GM15510 (cell line): ENCODE data around the gene TSNAXIP1.

Experiments
- POLR2A ChIP-seq: IDR thresholded peaks from 3 replicates; pipeline ENCODE4 v1.6.1; 2011; ENCODE audit warnings: borderline replicate concordance; ENCODE audit not compliant: insufficient read length; ENCODE audit errors: extremely low read depth

The TSNAXIP1 gene

DNA sequence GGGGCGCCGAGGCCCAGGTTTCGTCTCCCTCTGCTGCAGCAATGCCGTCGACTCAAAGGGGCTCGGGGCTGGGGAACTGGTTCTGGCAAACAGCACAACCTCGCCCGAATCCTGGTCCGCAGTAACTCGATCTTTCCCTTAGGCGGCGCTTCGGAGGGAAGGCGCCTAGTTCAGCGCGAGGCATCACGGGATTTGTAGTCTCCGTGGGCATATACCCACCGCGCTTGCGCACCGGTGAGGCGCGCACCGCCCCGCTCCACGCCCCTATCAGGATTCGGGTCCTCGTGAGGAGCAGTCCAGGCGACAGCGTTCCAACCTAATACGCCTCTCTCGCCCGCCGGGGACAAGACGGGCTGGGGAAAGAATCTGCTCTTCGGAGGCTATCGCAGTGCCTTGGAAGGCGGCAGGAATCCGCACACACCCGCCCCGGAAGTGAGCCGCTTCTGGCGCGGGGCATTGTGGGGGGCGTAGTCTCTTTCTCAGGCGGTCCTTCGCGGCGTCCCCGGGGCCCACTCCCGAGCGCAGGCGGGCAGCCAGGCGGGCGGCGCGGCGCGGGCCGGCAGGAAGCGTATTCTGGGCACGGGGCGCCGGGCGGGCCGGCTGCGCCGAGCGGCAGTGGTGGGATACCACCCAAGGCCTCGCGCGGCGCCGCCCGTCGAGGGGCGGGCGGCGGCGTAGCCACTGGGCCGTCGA lies 35.3 kb downstream of the TSNAXIP1 start, which contains the start of gene THAP11:
Gene THAP11 (plus strand): TSS at position 505 of the 693 bp plus-strand sequence. CDS start 235 bp downstream, outside the sequence.
- peak; percentile 70 for TF ChIP-seq POLR2A

DNA sequence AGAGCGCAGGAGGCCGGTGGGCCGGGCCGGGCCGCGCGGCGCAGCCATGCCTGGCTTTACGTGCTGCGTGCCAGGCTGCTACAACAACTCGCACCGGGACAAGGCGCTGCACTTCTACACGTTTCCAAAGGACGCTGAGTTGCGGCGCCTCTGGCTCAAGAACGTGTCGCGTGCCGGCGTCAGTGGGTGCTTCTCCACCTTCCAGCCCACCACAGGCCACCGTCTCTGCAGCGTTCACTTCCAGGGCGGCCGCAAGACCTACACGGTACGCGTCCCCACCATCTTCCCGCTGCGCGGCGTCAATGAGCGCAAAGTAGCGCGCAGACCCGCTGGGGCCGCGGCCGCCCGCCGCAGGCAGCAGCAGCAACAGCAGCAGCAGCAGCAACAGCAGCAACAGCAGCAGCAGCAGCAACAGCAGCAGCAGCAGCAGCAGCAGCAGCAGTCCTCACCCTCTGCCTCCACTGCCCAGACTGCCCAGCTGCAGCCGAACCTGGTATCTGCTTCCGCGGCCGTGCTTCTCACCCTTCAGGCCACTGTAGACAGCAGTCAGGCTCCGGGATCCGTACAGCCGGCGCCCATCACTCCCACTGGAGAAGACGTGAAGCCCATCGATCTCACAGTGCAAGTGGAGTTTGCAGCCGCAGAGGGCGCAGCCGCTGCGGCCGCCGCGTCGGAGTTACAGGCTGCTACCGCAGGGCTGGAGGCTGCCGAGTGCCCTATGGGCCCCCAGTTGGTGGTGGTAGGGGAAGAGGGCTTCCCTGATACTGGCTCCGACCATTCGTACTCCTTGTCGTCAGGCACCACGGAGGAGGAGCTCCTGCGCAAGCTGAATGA lies 36.0 kb downstream of the TSNAXIP1 start:
- peak; percentile 3 for TF ChIP-seq POLR2A

DNA sequence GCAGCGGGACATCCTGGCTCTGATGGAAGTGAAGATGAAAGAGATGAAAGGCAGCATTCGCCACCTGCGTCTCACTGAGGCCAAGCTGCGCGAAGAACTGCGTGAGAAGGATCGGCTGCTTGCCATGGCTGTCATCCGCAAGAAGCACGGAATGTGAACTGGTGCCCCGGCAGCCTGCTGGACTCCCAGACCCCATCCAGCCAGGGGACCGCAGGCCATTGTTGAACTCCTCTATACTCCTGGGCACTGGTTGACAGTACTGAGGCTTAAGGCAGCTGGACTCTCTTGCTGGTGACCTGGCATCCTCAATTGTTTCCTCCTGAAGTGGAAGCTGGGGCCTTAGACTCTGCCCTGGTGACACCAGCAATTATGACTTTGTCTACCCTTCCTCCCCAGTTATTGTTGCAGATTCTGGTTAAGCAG lies 36.7 kb downstream of the TSNAXIP1 start:
- no peak for TF ChIP-seq POLR2A

DNA sequence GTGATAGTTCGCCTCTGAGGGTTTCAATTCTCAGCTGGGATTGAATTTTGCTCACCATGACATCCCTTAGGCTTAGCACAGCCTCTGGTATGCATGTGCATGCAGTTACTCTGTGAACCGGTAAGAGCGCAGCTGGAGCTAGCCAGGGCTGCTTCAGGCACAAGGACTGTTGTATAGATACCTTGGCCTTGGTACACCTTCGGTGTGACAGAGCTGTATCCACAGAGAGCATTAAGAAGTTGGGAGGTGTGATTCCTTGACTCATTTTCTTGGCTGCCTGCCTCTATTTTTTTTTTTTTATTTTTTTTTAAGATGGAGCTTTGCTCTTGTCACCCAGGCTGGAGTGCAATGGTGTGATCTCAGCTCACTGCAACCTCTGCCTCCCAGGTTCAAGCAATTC lies 37.8 kb downstream of the TSNAXIP1 start:
- TF ChIP-seq POLR2A: no peak

DNA sequence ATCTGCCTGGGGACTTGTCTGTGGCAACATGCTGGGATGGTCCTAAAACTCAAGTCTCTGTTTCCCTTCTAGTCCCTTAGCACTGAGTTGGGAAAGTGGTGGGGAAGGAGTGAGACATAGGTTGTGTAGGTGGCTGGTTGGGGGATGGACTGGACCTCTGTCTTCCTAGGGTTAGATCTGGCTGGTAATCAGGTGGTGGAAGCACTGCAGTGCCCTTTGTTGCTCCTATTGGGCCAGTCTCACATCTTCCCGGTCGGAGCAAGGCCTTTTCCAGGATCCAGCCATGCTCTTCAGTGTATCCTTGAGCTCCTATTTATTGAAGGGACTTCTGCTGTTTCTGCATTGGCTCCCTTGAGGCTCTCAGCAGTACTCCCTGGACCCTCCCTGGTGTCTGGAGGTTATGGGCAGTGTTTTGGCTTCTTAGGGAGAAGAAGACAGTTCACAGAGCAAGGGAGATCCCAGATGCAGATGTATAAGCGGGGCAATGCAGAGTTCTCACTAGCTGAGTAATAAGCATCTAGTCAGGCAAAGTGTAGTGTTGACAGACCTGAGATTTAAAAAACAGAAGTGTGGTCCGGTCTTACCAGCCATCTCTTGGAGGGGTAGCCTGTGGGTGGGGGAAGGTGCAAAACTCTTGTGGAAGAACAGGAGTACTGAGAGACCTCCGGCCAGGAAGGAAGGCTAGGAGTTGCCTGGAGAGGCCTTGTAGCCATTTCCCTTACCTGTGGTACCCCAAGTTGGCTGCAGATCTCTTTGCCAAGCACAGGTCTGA lies 38.8 kb downstream of the TSNAXIP1 start:
- no peak for TF ChIP-seq POLR2A

DNA sequence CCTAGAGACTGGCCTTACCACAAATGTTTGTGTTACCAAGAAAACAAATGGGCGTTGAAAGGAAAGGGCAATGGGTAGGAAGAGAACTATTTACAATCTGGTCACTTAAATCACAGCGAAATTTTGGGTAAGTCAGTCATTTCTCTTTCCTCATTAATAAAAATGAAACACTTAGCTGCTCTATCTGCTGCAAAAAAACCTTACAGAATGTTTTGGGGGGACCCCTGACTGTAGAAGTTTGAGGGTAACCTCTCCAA lies 39.3 kb downstream of the TSNAXIP1 start:
- TF ChIP-seq POLR2A: no peak

DNA sequence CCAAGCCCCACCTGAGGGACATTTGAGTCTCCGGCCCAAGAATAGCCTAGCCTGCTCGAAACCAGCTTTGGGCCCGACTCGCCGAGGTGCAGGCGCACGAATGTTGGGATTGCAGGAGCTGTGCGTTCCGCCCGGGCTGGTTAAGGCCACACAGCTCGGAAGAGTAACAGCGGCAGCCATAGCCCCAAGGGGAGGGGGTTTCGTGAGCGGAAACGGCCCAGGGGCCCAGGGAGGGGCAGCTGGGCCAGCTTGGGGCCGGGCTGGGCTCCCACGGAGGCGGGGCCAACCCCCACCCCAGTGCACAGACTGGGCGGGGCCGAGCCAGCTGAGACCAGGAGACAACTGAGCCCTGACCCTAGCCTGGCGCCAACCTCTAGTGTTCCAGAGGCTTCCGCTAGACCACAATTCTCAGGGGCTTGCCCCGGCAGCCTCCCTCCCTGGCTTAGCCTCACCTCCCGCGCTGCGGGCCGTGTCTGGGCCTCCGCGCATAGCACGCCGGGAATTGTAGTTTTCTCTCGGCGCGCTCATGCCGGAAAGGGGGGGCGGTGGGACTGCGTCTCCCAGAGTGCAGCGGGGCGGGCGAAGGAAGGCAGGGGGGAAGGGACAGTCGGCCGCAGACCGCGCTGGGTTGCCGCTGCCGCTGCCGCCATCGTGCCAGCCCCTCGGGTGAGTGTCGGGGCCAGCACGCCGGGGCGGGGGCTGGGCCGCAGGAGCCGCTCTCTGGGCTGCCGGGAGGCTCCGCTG lies 39.8 kb downstream of the TSNAXIP1 start, which contains the start of gene NUTF2:
Gene NUTF2 (plus strand): TSS at position 614 of the 744 bp plus-strand sequence. CDS start 18,198 bp downstream, outside the sequence.
- peak; percentile 73 for TF ChIP-seq POLR2A

DNA sequence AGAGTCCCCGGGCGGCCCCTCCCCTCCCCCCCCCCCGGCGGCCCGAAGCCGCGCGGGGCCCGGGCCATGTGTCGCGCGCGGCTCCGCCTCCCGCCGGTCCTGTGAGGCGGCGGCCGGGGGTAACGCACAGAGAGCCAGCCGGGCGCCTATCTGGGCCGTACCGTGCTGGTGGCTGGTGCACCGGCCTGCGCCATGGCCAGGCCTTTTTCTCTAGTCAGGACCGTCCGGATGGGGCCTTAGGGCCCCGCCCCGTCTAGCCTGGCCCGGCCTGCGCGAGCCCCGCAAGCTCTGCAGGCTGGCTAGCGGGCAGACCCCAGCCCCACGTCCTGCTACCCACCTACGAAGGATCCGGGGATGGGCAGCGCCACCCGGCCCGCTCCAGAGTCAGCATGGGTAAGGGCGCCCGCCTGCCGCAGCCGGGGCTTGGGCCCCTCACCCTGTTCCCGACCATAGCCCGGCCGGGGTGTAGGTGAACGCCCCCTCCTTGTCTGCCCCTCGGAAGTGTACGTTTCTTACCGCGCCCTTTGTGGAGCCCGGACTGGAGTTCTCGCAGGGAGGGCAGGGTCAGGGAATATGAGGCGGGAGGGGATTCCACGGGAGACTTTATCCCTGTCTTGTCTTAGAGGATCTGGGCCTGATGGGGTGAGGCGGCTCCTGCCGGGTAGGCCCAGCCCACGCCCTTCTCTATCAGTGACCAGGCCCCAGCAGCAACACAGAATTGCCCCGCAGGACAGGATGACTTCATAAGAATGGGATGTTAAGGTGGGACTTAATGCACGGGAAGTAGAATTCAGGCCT lies 40.6 kb downstream of the TSNAXIP1 start, which contains the start of gene CENPT:
Gene CENPT (minus strand): TSS at position 630 of the 798 bp plus-strand sequence. CDS start 13,834 bp downstream, outside the sequence.
- TF ChIP-seq POLR2A: no peak

DNA sequence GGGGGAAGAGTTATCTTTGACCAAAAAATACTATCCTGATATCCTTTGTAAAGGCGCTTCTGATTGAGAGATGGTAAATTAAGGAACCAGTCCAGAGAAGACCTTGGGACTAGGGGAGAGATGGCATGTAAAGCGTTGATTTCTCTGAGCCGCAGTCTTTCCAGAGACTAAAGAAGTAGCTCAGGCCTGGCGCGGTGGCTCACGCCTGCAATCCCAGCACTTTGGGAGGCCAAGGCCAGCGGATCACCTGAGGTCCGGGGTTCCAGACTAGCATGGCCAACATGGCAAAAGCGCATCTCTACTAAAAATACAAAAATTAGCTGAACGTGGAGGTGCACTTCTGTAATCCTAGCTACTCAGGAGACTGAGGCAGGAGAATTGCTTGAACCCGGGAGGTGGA lies 41.4 kb downstream of the TSNAXIP1 start:
- no peak for TF ChIP-seq POLR2A

DNA sequence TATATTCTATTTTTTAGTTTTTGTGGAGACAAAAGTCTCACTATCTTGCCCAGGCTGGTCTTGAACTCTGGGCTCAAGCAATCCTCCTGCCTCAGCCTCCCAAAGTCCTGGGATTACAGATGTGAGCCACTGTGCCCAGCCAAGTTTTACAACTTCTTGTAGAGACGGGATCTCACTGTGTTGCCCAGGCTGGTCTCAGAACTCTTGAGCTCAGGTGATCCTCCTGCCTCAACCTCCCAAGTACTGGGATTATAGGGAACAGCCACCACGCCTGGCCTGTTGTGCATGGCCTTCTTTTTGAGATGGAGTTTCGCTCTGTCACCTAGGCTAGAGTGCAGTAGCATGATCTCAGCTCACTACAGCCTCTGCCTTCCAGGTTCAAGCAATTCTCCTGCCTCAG lies 47.0 kb downstream of the TSNAXIP1 start:
- no peak for TF ChIP-seq POLR2A

DNA sequence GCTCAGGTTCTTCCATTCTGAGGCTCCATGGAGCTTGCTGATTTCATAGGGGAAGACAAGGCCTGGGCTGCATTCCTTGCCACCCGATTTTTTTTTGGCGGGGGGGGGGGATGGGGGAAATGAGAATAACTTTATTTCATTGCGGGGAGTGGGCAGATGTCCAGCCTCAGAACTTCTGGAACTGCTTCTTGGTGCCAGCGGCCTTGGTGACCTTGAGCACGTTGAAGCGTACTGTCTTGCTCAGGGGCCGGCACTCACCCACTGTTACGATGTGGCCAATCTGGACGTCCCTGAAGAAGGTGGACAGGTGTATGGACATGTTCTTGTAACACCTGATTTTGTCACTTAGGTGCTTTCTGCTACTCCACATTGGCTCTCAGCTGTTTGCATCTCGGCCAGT lies 49.1 kb downstream of the TSNAXIP1 start:
- no peak for TF ChIP-seq POLR2A

DNA sequence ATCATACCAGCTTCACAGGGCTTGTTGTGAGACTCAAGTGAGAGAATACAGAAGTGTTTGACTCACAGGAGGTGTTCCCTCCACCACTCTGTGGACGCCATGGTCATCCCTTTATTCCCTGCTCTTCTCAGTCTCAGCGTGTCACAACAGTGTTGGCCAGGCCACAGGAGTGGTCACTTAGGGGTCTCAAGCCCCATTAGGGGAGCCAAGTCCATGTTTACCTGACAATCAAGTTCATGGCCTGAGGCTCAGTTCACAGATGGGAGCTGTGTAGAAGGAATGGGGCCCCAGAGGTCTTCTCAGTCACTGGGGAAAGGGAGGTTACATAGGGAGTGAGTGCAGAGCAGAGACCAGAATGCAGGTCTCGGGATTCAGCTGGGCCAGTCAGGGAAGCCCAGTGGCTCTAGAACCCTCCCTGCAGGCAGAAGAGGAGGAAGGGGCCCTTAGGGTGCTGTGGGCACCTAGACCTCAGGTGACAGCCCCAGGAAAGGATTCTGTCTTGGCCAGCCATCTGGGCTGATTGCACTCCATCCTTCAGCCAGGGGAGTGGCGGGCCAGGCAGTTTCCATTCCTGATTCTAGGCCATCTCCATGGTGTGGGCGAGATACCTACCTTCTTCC lies 50.3 kb downstream of the TSNAXIP1 start:
- no peak for TF ChIP-seq POLR2A
